Medulla oblongata (tissue), 1 donor: ENCODE measurements around the gene CHMP1B.

Experiments
- DNase-seq: peaks from one replicate; pipeline ENCODE4 v3.0.0-alpha.2; 2015; ENCODE audit errors: extremely low spot score

Gene CHMP1B

GRCh38 chr18:11851146-11851805 is at the start of gene CHMP1B:
Gene CHMP1B (plus strand): TSS chr18:11851413. CDS start chr18:11851512, 99 bp downstream.
- peak; percentile 98 for DNase-seq

GRCh38 chr18:11801573-11801972 is 49.6 kb upstream of the CHMP1B start:
- no peak for DNase-seq

GRCh38 chr18:11802158-11802557 is 49.1 kb upstream of the CHMP1B start:
- no peak for DNase-seq

GRCh38 chr18:11802586-11802985 is 48.6 kb upstream of the CHMP1B start:
- no peak for DNase-seq

- no peak for DNase-seq
These were observed 44.0 kb upstream of the CHMP1B start for GRCh38 chr18:11807233-11807632.

- no peak for DNase-seq
These were observed 43.0 kb upstream of the CHMP1B start for GRCh38 chr18:11808001-11808855.

GRCh38 chr18:11809895-11810294 is 41.3 kb upstream of the CHMP1B start:
- no peak for DNase-seq

- no peak for DNase-seq
These were observed 40.8 kb upstream of the CHMP1B start for GRCh38 chr18:11810379-11810778.

GRCh38 chr18:11811009-11811408 is 40.2 kb upstream of the CHMP1B start:
- no peak for DNase-seq

- no peak for DNase-seq
These were observed 34.0 kb upstream of the CHMP1B start for GRCh38 chr18:11817229-11817628.

GRCh38 chr18:11818486-11819203 is 32.6 kb upstream of the CHMP1B start:
- no peak for DNase-seq

GRCh38 chr18:11819938-11820337 is 31.3 kb upstream of the CHMP1B start:
- DNase-seq, result no peak

- DNase-seq, result no peak
These were observed 30.5 kb upstream of the CHMP1B start for GRCh38 chr18:11820697-11821096.

- DNase-seq, result no peak
These were observed 30.0 kb upstream of the CHMP1B start for GRCh38 chr18:11821208-11821607.

- DNase-seq, result no peak
These were observed 29.5 kb upstream of the CHMP1B start for GRCh38 chr18:11821643-11822237.

GRCh38 chr18:11823545-11823944 is 27.7 kb upstream of the CHMP1B start:
- DNase-seq, result no peak

- DNase-seq, result no peak
These were observed 24.4 kb upstream of the CHMP1B start for GRCh38 chr18:11826836-11827235.

- no peak for DNase-seq
These were observed 22.3 kb upstream of the CHMP1B start for GRCh38 chr18:11828786-11829432.

GRCh38 chr18:11830585-11830984 is 20.6 kb upstream of the CHMP1B start:
- DNase-seq, result no peak

- DNase-seq, result no peak
These were observed 19.3 kb upstream of the CHMP1B start for GRCh38 chr18:11831921-11832320.

- no peak for DNase-seq
These were observed 16.4 kb upstream of the CHMP1B start for GRCh38 chr18:11834772-11835171.

GRCh38 chr18:11839556-11839955 is 11.7 kb upstream of the CHMP1B start:
- DNase-seq, result no peak
